ENCODE results near the gene PF4V1. TPM values are rescaled to one million over a fixed set of nuclear protein-coding genes. Genes with fewer than 3 reads are reported as not detected.
"Not testable (repeated sequence)": the region's sequence is repeated elsewhere in the genome, so short reads cannot be mapped to it uniquely, and the experiment has no call there.

PF4V1 gene
- total and polyA plus RNA-seq, 9 donors: not detected

DNA sequence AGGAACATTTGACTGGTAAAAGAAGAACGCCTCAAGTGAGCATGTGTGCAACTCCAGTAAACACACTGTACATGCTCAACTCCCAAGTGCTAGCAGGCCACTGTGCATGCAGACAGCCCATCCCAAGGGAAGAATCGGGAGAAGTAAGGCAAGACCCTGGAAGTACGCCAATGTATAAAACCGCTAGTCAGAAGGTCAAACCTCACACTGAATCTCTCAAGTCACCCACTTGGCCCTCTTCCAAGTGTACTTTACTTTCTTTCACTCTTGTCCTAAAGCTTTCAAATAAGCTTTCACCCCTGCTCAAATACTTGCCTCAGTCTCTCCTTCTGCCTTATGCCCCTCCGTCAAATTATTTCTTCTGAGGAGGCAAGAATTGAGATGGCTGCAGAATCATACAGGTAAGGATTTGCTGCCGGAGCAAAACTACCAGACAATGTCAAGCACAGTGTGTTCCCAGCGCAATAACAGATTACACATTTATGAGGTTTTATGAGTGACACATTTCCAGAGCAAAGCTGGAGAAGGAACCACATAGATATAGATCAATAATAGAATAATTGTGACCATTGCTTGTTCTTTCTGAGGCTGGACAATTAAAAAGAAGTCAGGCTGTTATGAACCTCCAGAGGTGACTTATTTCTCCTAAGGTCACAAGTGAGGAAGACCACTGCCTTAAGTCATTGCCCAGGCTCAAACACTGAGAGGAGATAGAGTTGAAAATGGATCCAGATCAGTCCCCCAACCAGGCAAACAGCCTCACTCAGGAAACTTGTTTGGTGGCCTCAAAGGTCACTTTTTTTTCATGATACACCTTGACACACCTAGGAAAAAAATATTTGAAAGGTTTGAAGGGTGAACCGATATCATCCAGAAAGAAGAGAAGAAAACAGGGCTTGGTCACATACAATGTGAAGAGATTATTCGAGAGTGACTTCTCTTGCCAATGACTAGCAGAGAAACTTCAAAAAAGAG lies 42.4 kb downstream of the PF4V1 start:
- H3K27me3 ChIP-seq: no peaks in the 10 kb centered on the region
- DNase-seq: no peak
- intact Hi-C loops (cut with DNase I): no loop called here

DNA sequence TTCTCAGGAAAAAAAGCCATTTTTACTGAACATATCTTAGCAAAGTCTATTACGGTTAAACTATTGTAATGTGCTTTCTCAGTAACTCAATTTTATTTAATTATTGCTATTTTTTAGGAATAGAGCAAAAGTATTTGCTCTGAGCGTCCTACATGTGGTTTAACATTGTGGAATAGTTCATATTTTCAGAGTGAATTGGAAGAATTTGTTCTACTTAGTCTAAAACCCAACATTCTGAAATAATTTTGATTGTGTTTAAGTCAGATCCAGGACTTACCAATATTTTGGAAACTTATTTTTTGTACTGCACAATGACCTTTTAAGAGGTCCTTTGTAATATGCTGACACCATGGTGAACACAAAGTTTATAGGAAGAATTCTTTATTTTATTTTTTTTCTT lies 43.3 kb downstream of the PF4V1 start:
- no peak for TF ChIP-seq POLR2A (IDR thresholded peaks at IDR 0.05)
- H3K27ac ChIP-seq: no peak overlapping the region
- H3K27me3 ChIP-seq: no peaks in the 10 kb centered on the region
- intact Hi-C loops (cut with DNase I): no loop called here
- no peak for DNase-seq
- peaks cover 0 to 3% of the 10 kb centered on the region in 2 donors for H3K9me3 ChIP-seq
- H3K36me3 ChIP-seq: no peaks in the 10 kb centered on the region
- H3K4me1 ChIP-seq (ENCODE audit: insufficient read depth): no peaks in the 10 kb centered on the region
- H3K4me3 ChIP-seq: no peak overlapping the region
- WGBS, 3 donors: 58 to 94% (median 92%) methylated on average over 2 of the region's 2 CpGs

More for the DNA sequence above, 42.4 kb downstream of the PF4V1 start:
- TF ChIP-seq, protein P1, sequence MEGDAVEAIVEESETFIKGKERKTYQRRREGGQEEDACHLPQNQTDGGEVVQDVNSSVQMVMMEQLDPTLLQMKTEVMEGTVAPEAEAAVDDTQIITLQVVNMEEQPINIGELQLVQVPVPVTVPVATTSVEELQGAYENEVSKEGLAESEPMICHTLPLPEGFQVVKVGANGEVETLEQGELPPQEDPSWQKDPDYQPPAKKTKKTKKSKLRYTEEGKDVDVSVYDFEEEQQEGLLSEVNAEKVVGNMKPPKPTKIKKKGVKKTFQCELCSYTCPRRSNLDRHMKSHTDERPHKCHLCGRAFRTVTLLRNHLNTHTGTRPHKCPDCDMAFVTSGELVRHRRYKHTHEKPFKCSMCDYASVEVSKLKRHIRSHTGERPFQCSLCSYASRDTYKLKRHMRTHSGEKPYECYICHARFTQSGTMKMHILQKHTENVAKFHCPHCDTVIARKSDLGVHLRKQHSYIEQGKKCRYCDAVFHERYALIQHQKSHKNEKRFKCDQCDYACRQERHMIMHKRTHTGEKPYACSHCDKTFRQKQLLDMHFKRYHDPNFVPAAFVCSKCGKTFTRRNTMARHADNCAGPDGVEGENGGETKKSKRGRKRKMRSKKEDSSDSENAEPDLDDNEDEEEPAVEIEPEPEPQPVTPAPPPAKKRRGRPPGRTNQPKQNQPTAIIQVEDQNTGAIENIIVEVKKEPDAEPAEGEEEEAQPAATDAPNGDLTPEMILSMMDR (IDR thresholded peaks at IDR 0.05): no peak
- TF ChIP-seq EP300 (IDR thresholded peaks at IDR 0.05) (no peak), POLR2A (IDR thresholded peaks at IDR 0.05) (no peak)
- Histone ChIP-seq H3K4me1 (ENCODE audit: insufficient read depth) (no peaks in the 10 kb centered on the region), H3K4me3 (no peak overlapping the region), H3K27ac (no peak overlapping the region), H3K9me3 (no peaks in the 10 kb centered on the region), H3K36me3 (no peaks in the 10 kb centered on the region)
- WGBS, 3 donors: 71 to 78% (median 77%) methylated on average over 9 of the region's 9 CpGs

GRCh38 chr4:73897380-73898136 lies 44.5 kb downstream of the PF4V1 start:
- Histone ChIP-seq H3K9me3 (peaks cover 0 to 3% of the 10 kb centered on the region in 2 donors), H3K36me3 (no peaks in the 10 kb centered on the region), H3K4me1 (ENCODE audit: insufficient read depth) (no peaks in the 10 kb centered on the region), H3K27ac (no peak overlapping the region), H3K27me3 (no peaks in the 10 kb centered on the region), H3K4me3 (no peak overlapping the region)
- DNase-seq: no peak
- WGBS, 3 donors: 17 to 29% (median 27%) methylated on average over 4 of the region's 4 CpGs
- intact Hi-C loops (cut with DNase I): no loop called here
- TF ChIP-seq EP300 (IDR thresholded peaks at IDR 0.05): no peak
- TF ChIP-seq POLR2A (IDR thresholded peaks at IDR 0.05): no peak
- TF ChIP-seq, protein P1 (IDR thresholded peaks at IDR 0.05): no peak

GRCh38 chr4:73899338-73899737 lies 46.2 kb downstream of the PF4V1 start:
- H3K27me3 ChIP-seq; H3K9me3 ChIP-seq; H3K4me1 ChIP-seq (ENCODE audit: insufficient read depth); H3K27ac ChIP-seq; H3K4me3 ChIP-seq; DNase-seq; intact Hi-C loops (cut with DNase I); H3K36me3 ChIP-seq: not testable (repeated sequence)
- 70 to 82% (median 72%) methylated on average over 3 of the region's 3 CpGs for WGBS, 3 donors

- TF ChIP-seq POLR2A (IDR thresholded peaks at IDR 0.05) (no peak), EP300 (IDR thresholded peaks at IDR 0.05) (no peak)
- TF ChIP-seq, protein P1 (IDR thresholded peaks at IDR 0.05): no peak
- DNase-seq: no peak
- H3K9me3 ChIP-seq: peaks cover 0 to 3% of the 10 kb centered on the region in 2 donors
- no peaks in the 10 kb centered on the region for H3K27me3 ChIP-seq
- no peak overlapping the region for H3K27ac ChIP-seq
- 70 to 83% (median 83%) methylated on average over 5 of the region's 5 CpGs for WGBS, 3 donors
- intact Hi-C loops (cut with DNase I): no loop called here
- H3K36me3 ChIP-seq: no peaks in the 10 kb centered on the region
- H3K4me1 ChIP-seq (ENCODE audit: insufficient read depth): no peaks in the 10 kb centered on the region
- no peak overlapping the region for H3K4me3 ChIP-seq
Observed at GRCh38 chr4:73901031-73901430, 47.9 kb downstream of the PF4V1 start.
